H9 (cell line): Measurements from ENCODE around the gene ARHGAP8. TPM values are rescaled to one million over a fixed set of nuclear protein-coding genes. Genes with fewer than 3 reads are reported as not detected.

Experiments used
- DNase-seq: peaks from one replicate; pipeline ENCODE4 v3.0.0-alpha.2; 2017
- H2AFZ ChIP-seq: one replicate; pipeline ENCODE4 v1.6.1; 2013; ENCODE audit warnings: mild to moderate bottlenecking, low read length, control low read depth, moderate library complexity
- H2AK5ac ChIP-seq: 2 replicates; pipeline ENCODE4 v1.6.1; 2013; ENCODE audit warnings: low read length, control low read depth, mixed read lengths; ENCODE audit not compliant: insufficient read length
- H2BK120ac ChIP-seq: one replicate; pipeline ENCODE4 v1.6.1; 2013; ENCODE audit warnings: low read depth, mild to moderate bottlenecking, low read length, control low read depth, inconsistent platforms; ENCODE audit not compliant: poor library complexity, severe bottlenecking
- H2BK12ac ChIP-seq: 2 replicates; pipeline ENCODE4 v1.6.1; 2013; ENCODE audit warnings: low read length, control low read depth, mixed read lengths, low read depth; ENCODE audit not compliant: insufficient read length
- H2BK15ac ChIP-seq: 2 replicates; pipeline ENCODE4 v1.6.1; 2013; ENCODE audit warnings: low read depth, low read length, control low read depth
- H2BK20ac ChIP-seq: one replicate; pipeline ENCODE4 v1.6.1; 2013; ENCODE audit warnings: low read depth, mild to moderate bottlenecking, low read length, control low read depth, inconsistent platforms; ENCODE audit not compliant: poor library complexity, severe bottlenecking
- H2BK5ac ChIP-seq: 2 replicates; pipeline ENCODE4 v1.6.1; 2013; ENCODE audit warnings: low read length, control low read depth, mixed read lengths; ENCODE audit not compliant: insufficient read length
- H3K14ac ChIP-seq: 2 replicates; pipeline ENCODE4 v1.6.1; 2013; ENCODE audit warnings: low read length, control low read depth; ENCODE audit not compliant: insufficient read depth
- H3K18ac ChIP-seq: 2 replicates; pipeline ENCODE4 v1.6.1; 2013; ENCODE audit warnings: low read depth, mild to moderate bottlenecking, mixed read lengths, low read length, control low read depth; ENCODE audit not compliant: insufficient read length
- H3K23ac ChIP-seq: 2 replicates; pipeline ENCODE4 v1.6.1; 2013; ENCODE audit warnings: low read length, control low read depth, mixed read lengths, low read depth; ENCODE audit not compliant: insufficient read length
- H3K23me2 ChIP-seq: 2 replicates; pipeline ENCODE4 v1.6.1; 2013; ENCODE audit warnings: low read depth, mild to moderate bottlenecking, mixed read lengths, low read length, control low read depth; ENCODE audit not compliant: insufficient read length, poor library complexity, severe bottlenecking
- H3K27ac ChIP-seq: 2 replicates; pipeline ENCODE4 v1.5.1; 2013; ENCODE audit warnings: low read length, control low read depth, mixed read lengths, low read depth; ENCODE audit not compliant: insufficient read length
- H3K27me3 ChIP-seq: 2 replicates; pipeline ENCODE4 v1.6.1; 2013; ENCODE audit warnings: low read length, control low read depth, inconsistent platforms; ENCODE audit not compliant: insufficient read depth
- H3K4ac ChIP-seq: 2 replicates; pipeline ENCODE4 v1.6.1; 2013; ENCODE audit warnings: low read depth, mild to moderate bottlenecking, control low read depth, inconsistent platforms, low read length, moderate library complexity
- H3K4me1 ChIP-seq: 2 replicates; pipeline ENCODE4 v1.6.1; 2013; ENCODE audit warnings: low read length, control low read depth, inconsistent platforms; ENCODE audit not compliant: insufficient read depth
- H3K4me2 ChIP-seq: 2 replicates; pipeline ENCODE4 v1.6.1; 2013; ENCODE audit warnings: low read length, control low read depth, mixed read lengths; ENCODE audit not compliant: insufficient read length, insufficient read depth
- H3K56ac ChIP-seq: 2 replicates; pipeline ENCODE4 v1.6.1; 2013; ENCODE audit warnings: low read depth, mild to moderate bottlenecking, mixed read lengths, low read length, control low read depth; ENCODE audit not compliant: insufficient read length
- H3K79me1 ChIP-seq: 2 replicates; pipeline ENCODE4 v1.6.1; 2013; ENCODE audit warnings: low read depth, mild to moderate bottlenecking, moderate library complexity, low read length, control low read depth, inconsistent platforms; ENCODE audit not compliant: insufficient read depth, poor library complexity, severe bottlenecking
- H3K79me2 ChIP-seq: 2 replicates; pipeline ENCODE4 v1.6.1; 2013; ENCODE audit warnings: low read length, control low read depth, inconsistent platforms; ENCODE audit not compliant: insufficient read depth
- H3K9ac ChIP-seq: 2 replicates; pipeline ENCODE4 v1.6.1; 2013; ENCODE audit warnings: low read length, control low read depth, mixed read lengths; ENCODE audit not compliant: insufficient read length; ENCODE audit errors: extremely low read depth
- H3K9me3 ChIP-seq: one replicate; pipeline ENCODE4 v1.6.1; 2013; ENCODE audit warnings: low read depth, low read length, inconsistent platforms; ENCODE audit not compliant: control insufficient read depth
- H3T11ph ChIP-seq: one replicate; pipeline ENCODE4 v1.6.1; 2013; ENCODE audit warnings: mild to moderate bottlenecking, low read length, control low read depth, inconsistent platforms
- H4K20me1 ChIP-seq: one replicate; pipeline ENCODE4 v1.6.1; 2013; ENCODE audit not compliant: control insufficient read depth, insufficient read length, insufficient read depth
- H4K5ac ChIP-seq: 2 replicates; pipeline ENCODE4 v1.6.1; 2013; ENCODE audit warnings: low read depth, mild to moderate bottlenecking, mixed read lengths, low read length, control low read depth; ENCODE audit not compliant: insufficient read length
- H4K8ac ChIP-seq: replicated peaks from 2 replicates; pipeline ENCODE4 v1.6.1; 2013; ENCODE audit warnings: low read length, control low read depth, mixed read lengths, low read depth; ENCODE audit not compliant: insufficient read length
- H4K91ac ChIP-seq: 2 replicates; pipeline ENCODE4 v1.6.1; 2013; ENCODE audit warnings: low read depth, mild to moderate bottlenecking, moderate library complexity, mixed read lengths, low read length, control low read depth; ENCODE audit not compliant: insufficient read length
- H3K27ac Mint-ChIP-seq, 3 experiments: 2 replicates in 2 of 3; 3 replicates in 1 of 3; pipeline ENCODE4 v1.8.0; 2020 to 2021; ENCODE audit warnings: mixed read lengths in 3 of 3, mild to moderate bottlenecking in 1 of 3, moderate library complexity in 1 of 3
- H3K27me3 Mint-ChIP-seq: 2 replicates; pipeline ENCODE4 v1.8.0; 2021; ENCODE audit warnings: low read depth, mild to moderate bottlenecking, moderate library complexity, mixed read lengths
- H3K36me3 Mint-ChIP-seq, 3 experiments: 2 replicates in 2 of 3; 3 replicates in 1 of 3; pipeline ENCODE4 v1.8.0; 2020 to 2021; ENCODE audit warnings: low read depth in 3 of 3, mixed read lengths in 3 of 3; ENCODE audit not compliant: insufficient read depth in 1 of 3
- H3K4me1 Mint-ChIP-seq, 2 experiments: 2 replicates each; pipeline ENCODE4 v1.8.0; 2020; ENCODE audit warnings: mixed read lengths in 2 of 2
- H3K4me3 Mint-ChIP-seq, 2 experiments: 2 replicates in 1 of 2; 3 replicates in 1 of 2; pipeline ENCODE4 v1.8.0; 2020 to 2021; ENCODE audit warnings: mild to moderate bottlenecking in 2 of 2, mixed read lengths in 2 of 2, moderate library complexity in 1 of 2
- H3K9me3 Mint-ChIP-seq, 2 experiments: 2 replicates in 1 of 2; 3 replicates in 1 of 2; pipeline ENCODE4 v1.8.0; 2020; ENCODE audit warnings: mild to moderate bottlenecking in 2 of 2, mixed read lengths in 2 of 2, moderate library complexity in 1 of 2
- WGBS: extraction: QIAGEN DNeasy Blood & Tissue Kit; methylation state at CpG from one replicate; pipeline ENCODE4 v1.1.7; 2013; ENCODE audit warnings: missing lambda C conversion rate, low lambda C conversion rate, mixed read lengths; ENCODE audit not compliant: insufficient read length; ENCODE audit errors: extremely low coverage; 5-methylcytosine and 5-hydroxymethylcytosine counted together
- total RNA-seq: library from RNA; stranded (reverse); gene quantifications from 2 replicates; pipeline ENCODE4 v1.2.1, GENCODE V29; 2021
- TF ChIP-seq, protein P1 (sequence below): fragments of 200-600 bp; sonication (generic); conservative IDR thresholded peaks from 3 replicates; pipeline ENCODE4 v1.8.0; 2021; ENCODE audit warnings: antibody characterized with exemption, mild to moderate bottlenecking

The ARHGAP8 gene
- total RNA-seq, 1 experiment from 2014 or later = 35.4 TPM

DNA sequence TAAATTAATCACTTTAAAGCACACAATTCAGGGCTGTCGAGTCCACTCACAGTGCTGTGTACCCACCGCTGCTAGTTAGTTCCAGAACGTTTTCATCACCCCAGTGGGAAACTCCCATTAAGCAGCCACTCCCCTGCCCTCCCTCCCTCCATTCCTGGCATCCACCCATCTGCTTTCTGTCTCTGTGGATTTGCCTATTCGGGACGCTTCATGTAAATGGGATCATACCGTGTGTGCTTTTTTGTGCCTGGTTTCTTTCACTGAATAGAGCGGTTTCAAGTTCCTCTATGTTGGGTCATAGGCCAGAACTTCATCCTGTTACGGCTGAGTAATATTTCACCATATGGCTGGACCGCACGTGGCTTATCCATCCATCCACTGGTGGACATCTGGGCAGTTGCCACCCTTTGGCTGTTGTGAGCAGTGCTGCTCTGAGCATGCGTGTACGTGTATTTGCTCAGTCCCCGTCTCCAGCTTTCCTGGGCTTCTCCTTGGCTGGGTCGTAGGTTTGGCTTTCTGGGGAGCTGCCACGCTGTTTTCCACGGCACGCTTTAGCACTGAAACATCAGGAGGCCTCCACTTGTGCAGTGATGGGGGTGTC lies 30.1 kb downstream of the ARHGAP8 start:
- TF ChIP-seq, protein P1, sequence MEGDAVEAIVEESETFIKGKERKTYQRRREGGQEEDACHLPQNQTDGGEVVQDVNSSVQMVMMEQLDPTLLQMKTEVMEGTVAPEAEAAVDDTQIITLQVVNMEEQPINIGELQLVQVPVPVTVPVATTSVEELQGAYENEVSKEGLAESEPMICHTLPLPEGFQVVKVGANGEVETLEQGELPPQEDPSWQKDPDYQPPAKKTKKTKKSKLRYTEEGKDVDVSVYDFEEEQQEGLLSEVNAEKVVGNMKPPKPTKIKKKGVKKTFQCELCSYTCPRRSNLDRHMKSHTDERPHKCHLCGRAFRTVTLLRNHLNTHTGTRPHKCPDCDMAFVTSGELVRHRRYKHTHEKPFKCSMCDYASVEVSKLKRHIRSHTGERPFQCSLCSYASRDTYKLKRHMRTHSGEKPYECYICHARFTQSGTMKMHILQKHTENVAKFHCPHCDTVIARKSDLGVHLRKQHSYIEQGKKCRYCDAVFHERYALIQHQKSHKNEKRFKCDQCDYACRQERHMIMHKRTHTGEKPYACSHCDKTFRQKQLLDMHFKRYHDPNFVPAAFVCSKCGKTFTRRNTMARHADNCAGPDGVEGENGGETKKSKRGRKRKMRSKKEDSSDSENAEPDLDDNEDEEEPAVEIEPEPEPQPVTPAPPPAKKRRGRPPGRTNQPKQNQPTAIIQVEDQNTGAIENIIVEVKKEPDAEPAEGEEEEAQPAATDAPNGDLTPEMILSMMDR = no peak
- Histone ChIP-seq H4K8ac (no peak overlapping the region), H2AK5ac (no peak overlapping the region), H3K4me2 (no peak overlapping the region), H3K4ac (no peak overlapping the region), H4K20me1 (no peaks in the 10 kb centered on the region), H3K27me3 (no peaks in the 10 kb centered on the region), H3K9me3 (no peaks in the 10 kb centered on the region), H3T11ph (no peak overlapping the region), H2BK20ac (no peak overlapping the region), H2BK120ac (no peak overlapping the region), H3K23ac (no peak overlapping the region), H3K4me1 (no peaks in the 10 kb centered on the region), H3K14ac (0 out of 2 replicates have a peak overlapping the region, but pooled peaks have one; percentile 31), H3K23me2 (no peaks in the 10 kb centered on the region), H2BK5ac (no peak overlapping the region), H3K56ac (no peak overlapping the region), H4K5ac (no peak overlapping the region), H2BK12ac (no peak overlapping the region), H4K91ac (no peak overlapping the region), H2BK15ac (no peak overlapping the region), H3K9ac (no peak overlapping the region), H3K18ac (no peak overlapping the region), H3K79me1 (peaks cover 2% of the 10 kb centered on the region), H2AFZ (no peak overlapping the region), H3K79me2 (no peaks in the 10 kb centered on the region; the same call in 1 of the 2 replicates), H3K27ac (no peak overlapping the region)
- no peak for DNase-seq
- Mint-ChIP-seq H3K27ac (peak overlapping the region in 2 of 3 experiments; percentile 4 to 85; a peak in 1 of 7 replicates), H3K4me1 (peaks cover 11 to 25% of the 10 kb centered on the region in 2 experiments), H3K27me3 (no peaks in the 10 kb centered on the region), H3K9me3 (peaks cover 0 to 2% of the 10 kb centered on the region in 2 experiments; a peak in 2 of 5 replicates), H3K36me3 (peaks cover 7 to 18% (median 17%) of the 10 kb centered on the region in 3 experiments), H3K4me3 (no peak overlapping the region)
- no CpG with 5 or more reads among the region's 17 CpGs for WGBS
